Cerebellar nuclear complex (tissue), 1 donor: Measurements from ENCODE around the gene TATDN2.
"Not testable (repeated sequence)": the region's sequence is repeated elsewhere in the genome, so short reads cannot be mapped to it uniquely, and the experiment has no call there.

Source experiments
- DNase-seq, 2 experiments: peaks; one replicate each; lab custom pipeline; 2025; lab: John Stamatoyannopoulos, UW

TATDN2 gene

DNA sequence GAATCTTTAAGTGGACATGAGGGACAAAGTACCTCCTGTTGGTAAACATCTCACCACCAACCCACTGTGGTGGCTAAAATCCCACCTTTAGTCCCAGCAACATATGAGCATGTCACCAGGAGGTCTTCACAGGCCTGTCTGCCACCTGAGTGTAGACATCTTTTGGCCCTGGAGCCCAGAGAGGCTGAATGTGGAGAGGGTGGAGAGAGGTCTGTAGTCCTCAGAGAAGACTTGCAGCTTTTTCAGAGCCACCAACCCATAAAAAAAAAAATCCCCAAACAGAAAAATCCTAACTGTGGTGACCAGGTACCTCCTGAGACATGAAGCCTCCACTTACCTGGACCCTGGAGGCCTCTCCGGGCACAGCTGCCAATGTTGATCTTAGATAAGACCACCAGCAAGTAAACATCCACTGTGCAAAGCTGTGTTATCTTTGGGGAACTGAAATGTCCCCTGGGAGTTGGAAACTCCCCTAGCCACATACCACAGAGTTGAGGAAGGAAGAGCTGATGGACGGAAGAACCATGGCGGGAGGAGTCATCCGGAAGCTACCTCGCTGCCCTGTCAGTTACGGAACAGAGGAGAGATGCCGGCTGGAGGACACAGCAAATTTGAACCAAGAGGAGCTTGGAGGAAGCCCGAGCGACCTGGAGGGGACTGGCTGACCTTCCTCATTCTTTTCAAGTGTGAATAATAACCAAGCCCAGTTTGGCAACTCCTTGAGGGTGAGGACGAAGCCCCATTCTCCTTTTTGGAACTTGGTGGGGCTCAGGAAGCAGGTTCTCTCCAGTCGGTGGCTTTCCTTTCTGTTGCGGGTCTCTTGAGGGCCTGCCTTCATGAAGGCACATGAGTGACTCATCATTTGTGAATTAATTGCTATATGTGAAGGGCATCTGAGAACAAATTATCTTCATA lies 44.5 kb downstream of the TATDN2 start, which contains the start of gene GHRL:
TSS of gene GHRL (minus strand) at position 443 of the 915 bp plus-strand sequence. CDS start 2,767 bp downstream, outside the sequence.
- DNase-seq = no peak

DNA sequence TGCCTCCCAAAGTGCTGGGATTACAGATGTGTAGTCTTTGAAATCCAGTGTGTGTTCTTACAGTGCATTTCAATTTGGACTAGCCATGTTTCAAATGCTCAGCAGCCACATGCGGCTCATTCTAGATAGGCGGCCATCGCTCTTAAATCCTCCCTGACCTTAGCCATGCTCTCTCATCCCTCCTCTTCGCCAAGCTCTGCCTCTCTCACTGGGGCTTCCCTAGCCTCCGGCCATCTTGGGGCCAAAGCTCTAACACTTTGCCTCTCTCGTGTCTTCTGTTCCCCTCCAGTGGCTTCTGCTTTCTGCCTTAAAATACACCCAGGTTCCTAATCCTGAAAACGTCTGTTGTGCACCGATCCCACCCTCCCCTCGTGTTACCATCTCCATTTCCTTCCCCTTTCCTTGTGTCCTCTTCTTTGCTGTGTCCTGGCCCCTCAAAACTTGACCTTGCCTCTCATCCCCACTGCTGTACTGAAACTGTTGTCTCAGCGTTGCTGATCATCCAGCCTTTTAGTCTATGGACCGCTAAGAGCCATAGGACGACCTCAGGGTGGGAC lies 45.8 kb downstream of the TATDN2 start:
- DNase-seq = no peak

DNA sequence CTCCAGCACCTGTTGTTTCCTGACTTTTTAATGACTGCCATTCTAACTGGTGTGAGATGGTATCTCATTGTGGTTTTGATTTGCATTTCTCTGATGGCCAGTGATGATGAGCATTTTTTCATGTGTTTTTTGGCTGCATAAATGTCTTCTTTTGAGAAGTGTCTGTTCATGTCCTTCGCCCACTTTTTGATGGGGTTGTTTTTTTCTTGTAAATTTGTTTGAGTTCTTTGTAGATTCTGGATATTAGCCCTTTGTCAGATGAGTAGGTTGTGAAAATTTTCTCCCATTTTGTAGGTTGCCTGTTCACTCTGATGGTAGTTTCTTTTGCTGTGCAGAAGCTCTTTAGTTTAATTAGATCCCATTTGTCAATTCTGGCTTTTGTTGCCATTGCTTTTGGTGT lies 49.8 kb downstream of the TATDN2 start:
- not testable (repeated sequence) for DNase-seq

DNA sequence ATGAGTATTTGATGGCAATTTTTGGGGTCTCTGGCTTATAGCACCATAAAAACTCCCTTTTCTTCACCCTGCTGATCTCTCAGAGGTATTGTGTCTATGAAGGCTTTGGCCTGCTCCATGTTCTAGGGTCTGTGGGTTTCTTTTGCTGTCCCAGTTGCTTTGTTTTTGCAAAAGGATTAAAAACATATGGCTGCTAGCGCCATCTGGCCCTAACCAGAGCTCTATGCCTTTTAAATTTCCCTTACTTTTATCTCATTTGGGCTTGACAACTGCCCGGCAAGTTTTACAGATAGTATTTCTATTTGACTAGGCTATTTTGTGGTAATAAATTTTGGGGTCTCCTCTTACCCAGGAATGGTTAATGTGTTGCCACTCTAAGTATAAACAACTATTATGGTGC lies 50.9 kb downstream of the TATDN2 start:
- no peak for DNase-seq

DNA sequence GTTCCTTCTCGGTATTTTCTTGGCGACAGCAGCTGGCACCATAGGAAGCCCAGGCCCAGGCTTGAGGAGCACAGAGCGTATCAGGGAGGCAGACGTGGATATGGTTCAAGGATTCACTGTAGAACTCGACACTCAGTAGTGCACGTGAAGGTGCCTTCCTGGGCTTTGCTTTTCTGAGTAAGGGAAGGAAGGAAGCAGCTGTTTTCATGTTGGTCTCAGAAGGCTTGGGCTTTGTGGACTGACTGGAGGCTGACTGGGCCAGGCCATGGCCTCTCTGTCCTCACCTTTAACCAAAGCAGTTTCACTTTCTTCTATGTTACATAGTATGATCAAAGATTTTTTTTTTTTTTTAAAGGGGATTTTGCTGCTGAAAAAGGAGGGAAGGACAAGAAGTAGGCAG lies 51.4 kb downstream of the TATDN2 start:
- DNase-seq = no peak

DNA sequence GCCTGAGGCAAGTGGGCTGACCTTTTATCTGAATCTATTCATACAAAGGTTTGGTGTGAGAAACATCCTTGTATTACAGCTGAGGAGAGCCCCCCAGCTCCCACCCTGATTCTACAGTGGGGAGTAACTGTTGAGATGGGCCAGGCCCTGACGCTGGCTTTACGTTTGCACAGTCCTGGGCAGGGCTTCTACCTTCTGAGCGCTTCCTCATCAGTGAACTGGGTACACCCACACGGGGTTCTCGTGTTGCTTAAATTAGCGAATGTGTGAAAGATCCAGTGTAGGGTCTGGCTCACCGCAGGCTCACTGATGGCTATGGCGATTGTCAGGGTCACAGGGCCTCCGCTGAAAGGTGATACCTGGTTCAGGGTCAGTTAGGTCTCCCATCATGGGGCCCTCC lies 51.8 kb downstream of the TATDN2 start:
- DNase-seq = no peak

DNA sequence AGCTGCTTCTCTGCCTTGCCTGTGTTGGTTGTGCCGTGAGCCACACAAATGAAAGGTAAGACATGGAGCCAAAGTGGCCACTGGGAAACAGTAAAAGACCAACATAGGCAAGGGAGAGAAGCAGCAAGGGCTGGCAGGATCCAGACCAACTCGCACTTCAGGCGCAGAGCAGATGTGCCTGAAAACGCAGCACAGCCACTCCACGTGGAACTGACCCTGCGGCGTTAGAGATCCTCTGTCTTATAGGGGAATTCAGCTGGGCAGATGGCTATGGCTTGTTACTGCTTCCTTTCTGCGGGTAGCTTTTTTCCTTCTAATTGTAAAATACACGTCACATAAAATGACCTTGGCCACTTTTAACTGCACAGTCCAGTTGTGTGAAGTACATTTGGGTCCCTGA lies 54.8 kb downstream of the TATDN2 start:
- no peak for DNase-seq

DNA sequence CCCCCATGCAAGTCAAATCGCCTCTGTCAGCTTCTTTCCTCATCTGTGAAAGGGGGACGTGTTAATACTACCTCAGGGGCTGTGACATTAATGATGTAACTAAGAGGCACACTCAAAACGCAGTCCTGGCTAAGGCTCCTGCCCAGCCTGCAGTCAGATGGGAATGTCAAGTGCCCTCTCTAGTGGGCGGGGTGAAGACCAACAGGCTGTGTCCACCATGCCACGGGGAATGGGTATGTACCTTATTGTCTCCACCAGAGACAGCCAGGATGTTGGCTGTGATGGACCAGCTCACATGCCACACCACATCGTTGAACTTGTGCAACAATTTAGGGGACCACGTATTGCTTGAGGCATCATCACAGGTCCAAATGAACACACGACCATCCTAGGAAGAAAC lies 55.5 kb downstream of the TATDN2 start:
- no peak for DNase-seq

DNA sequence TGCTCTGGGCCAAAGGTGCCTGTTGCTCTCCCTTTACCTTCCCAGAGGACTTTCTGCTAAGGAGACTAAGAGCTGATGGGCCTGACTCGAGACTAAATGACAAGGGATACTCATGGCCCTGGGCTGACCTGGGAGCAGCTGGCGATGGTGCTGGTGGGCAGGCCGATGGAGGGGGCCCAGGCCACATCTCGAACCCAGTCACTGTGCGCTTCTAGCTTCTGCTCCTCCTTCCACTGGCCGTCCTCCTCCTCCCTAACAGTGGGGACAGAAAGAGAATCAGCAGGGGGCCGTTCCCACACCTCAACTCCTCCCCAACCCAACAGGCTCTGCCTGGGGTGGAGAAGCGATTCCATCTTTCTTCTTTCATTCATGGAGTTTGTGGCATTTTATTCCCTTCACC lies 56.6 kb downstream of the TATDN2 start:
- DNase-seq = no peak

DNA sequence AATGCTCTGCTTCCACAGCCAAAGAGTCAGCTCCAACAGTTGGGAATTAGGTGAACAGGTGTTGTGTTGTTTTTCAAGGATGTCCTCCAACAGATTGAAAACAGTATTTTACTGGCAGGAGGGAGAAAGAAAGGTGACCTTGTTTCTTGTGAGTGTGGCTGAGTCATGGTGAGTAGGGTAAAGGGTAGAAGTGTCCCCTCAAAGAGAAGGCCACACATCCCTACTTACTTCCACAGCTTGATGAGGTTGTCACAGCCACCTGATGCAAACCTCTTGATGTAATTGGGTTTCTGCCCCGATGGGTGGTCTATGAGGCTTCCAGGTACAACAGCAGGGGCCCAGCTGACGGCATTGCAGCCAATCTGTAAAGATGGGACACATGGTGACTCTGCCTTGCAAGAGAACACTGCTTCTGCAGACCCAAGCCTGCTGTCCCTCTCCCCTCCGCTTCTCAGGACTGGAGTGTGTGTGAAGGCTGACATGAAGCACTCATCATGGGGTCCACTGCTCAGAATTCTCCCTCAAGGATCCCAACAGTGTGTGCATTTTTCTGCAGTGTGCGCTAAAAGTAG lies 57.2 kb downstream of the TATDN2 start:
- no peak for DNase-seq

DNA sequence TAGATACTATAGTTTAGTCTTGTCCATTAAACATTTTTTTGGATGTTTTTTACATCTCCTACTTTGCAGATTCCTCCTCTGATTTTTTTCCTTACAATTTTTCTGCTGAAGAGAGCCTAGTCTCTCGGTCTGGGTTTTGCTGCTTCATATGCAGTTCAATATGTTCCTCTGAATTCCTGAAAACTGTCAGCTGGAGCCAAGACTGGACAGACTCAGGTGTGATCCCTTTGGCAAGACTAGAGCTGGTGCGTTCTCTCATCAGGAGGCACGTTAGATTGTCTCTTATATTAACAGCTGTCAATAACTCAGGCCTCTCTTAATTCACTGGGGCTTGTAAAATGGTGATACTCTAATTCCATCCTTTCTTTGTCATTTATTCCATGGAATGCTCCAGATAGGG lies 57.9 kb downstream of the TATDN2 start:
- DNase-seq = no peak

DNA sequence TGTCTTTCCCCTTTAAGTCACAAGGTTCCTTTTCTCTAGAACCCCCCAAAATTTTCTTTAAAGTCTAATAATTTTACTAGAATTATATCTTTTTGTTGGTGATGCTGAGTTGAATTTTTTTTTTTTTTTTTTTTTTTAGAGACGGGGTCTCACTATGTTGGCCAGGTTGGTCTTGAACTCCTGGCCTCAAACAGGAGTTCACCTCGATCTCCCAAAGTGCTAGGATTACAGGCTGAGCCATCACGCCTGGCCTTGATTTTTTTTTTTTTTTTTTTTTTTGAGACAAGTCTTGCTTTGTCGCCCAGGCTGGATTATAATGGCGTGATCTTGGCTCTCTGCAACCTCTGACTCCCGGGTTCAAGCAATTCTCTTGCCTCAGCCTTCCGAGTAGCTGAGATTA lies 60.4 kb downstream of the TATDN2 start:
- no peak for DNase-seq

DNA sequence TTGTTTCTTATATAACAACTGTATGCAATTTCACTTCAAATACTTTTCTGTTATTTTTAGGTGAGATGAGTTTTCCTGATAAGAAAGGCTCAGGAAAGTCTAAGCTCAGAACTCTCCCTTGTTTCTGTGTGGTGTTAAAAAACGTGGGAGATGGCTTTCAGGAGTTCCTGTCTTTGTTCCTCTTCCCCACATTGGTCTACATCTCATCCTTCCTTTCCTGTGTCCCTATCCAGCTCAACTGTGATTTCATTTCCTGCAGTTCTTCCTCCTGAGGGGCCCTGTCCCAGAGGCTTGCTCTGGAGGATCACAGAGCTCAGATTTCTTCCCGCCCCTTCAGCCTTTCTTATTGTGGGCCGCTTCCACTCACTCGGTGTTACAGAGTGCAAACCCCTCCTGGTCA lies 61.5 kb downstream of the TATDN2 start:
- no peak for DNase-seq

DNA sequence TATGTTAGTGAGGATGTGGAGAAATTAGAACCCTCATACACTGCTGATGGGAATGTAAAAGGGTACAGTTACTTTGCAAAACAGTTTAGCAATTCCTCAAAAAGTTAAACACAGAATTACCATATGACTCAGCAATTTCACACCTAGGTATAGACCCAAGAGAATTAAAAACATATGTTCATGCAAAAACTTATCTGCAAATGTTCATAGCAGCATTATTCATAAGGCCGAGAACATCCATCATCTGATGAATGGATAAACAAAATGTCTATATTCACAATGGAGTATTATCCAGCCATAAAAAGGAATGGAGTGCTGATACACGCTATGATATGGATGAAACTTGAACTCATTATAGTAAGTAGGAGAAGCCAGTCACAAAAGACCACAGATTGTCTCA lies 62.3 kb downstream of the TATDN2 start:
- no peak for DNase-seq

DNA sequence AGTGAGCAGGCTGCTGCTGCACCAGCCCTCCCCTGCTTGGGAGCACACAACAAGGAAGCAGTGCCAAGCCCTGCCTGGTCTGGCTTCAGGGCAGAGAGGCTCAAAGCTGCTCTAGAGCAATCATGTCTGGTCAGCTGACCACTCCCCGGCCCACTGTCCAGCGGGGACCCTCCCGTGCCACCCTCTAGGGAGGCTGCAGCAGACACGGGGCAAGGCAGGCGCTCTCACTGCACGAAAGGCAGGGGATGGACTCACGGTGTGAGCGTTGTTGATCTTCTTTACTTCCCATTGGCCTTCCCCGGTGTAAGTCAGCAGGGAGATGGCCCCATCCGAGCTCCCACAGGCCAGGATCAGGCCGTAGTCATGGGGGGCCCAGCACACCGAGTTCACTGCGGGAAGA lies 63.5 kb downstream of the TATDN2 start:
- no peak for DNase-seq

DNA sequence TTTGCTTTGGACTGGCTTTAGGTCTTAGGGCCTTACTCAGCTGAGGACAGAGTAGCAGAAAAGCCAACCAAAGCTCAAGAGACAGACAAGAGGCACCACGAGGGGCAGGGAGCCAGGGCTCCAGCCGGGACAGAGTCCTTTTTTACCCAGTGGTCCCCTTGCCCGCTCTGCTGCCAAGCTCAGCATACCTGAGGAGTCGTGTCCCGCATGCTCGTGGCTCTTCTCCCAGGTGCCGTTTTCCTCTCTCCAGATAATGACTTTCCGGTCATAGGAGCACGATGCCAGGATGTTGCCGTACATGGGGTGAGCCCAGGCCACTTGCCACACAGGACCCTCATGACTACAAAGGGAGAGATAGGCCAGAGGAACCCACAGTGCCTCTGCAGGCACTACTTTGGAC lies 64.1 kb downstream of the TATDN2 start:
- DNase-seq = no peak

DNA sequence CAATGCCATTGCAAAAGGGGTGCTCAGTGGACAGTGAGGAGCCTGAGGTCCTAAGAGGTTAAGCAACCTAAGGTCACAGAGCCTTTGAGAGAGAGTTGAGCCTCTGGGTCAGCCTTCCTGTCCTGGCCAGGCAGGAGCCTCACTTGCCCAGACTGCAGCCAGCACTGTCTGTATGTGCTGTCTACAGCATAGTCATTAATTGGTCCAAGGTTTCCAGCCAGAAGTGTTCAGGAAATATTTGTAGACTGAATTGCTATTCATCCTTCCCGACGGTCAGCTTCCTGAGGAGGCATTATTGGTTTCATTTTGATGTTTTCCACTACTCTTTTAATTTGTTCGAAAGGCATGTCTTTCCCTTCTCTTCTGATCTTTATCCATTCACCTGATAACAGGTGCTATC lies 64.6 kb downstream of the TATDN2 start:
- no peak for DNase-seq

DNA sequence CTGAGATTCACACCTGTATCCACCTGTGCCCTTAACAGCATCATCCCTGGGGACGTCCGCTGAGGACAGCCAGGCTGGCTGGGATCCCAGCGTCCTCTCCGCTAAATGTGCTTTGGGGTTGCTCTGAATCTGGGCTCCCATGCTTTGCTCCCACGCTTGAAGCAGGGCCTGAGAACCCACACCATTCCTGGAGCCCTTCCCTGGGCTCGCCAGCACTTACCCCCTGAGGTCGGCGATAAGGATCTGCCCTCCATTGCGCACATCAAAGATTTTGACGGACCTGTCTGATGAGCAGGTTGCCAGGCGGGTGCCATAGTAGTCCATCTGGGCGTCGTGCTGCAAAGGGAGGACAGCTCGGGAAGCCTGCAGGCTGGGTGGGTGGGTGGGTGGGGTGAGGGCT lies 66.8 kb downstream of the TATDN2 start:
- no peak for DNase-seq

DNA sequence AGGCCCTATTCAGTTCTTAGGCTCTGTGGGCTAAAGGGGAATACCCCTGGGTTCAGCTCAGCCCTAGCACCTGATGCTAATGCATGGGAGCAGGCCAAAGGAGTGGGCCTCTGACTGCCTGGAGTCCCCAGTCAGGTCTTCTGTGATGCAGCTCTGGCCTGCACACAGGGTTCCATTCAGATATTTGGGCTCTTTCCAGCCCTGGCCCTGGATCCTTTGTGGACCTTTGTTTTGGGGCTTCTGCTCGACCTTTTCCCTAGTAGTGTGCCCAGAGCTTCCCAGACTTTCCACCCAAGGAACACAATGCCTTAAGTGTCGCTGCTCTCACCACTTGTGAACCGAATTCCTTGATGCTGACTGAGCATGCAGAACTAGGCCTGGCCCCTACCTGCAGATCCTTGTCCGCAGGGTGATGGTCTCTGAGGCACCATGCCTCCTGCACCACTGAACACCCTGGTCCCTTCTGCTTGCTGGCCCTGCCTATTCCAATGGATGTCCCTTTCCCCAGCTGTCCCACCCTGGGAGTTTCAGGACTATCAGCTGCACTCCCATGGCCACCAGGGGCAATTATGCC lies 67.6 kb downstream of the TATDN2 start:
- no peak for DNase-seq

DNA sequence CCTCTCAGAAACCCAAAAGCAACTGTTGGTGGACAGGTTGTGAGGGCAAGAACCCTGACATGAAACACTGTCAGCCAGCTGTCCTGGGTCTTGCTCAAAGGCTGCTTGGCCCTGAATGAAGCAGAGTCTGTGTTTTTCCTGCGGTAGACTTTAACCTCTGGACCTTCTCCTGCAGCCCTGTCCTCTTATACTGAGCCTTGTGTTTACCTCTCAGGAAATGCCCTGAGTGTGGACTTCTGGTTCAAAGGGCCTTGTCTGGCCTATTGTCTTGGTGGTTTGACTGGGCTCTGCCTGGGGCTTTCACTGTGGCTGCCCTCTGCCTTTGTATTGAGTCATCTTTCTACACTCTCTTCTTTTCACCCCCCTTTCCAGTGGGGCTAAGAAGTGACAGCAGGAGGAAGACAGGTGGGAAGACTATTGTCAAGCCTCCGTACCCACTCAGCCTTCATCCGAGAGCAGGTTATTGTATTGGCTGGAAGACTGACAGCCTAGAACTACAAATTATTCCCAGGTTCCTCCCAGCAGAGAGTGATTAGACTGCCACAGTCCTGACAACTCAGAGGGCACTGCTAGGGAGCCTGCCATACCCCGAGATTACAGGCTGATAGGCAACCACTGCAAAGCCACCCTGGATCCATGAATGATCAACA lies 69.2 kb downstream of the TATDN2 start:
- no peak for DNase-seq

DNA sequence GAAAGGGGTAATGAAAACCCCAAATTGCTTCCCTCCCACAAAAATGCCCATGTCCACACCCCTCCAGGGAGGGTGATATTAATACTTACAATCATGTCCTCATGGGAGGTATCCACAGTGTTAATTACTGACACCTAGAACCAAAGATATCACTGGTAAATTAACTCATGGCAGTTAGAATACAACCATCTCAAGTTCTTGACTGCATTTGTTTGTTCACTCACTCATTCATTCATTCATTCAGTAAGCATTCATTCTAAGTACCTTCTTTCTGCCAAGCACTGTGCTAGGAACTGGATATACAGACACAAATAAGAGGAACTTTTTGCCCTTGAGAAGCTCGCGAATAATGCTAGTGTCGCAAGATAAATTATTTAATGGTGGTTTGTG lies 69.7 kb downstream of the TATDN2 start:
- no peak for DNase-seq

DNA sequence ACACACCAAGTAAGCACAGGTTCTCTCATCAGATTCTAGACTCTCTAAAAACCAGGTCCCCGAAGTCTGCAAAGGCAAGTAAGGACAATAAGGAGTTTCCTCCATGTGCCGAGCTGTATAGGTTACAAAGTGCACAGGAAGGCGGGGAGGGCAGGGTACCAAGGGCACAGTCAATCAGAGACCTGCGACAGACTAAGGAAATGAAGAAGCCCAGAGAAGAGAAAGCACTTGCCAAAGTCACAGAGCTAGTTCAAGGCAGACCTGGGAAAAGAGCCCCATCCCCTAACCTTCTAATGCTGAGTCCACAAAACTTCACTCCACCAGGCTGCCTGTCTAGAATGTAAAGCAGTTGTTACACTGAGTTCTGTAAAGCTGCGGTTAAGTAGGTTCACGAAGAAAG lies 71.0 kb downstream of the TATDN2 start:
- DNase-seq = no peak
